HG02973 (cell line): ENCODE measurements around the gene CSKMT.
"Not testable (repeated sequence)": the region's sequence is repeated elsewhere in the genome, so short reads cannot be mapped to it uniquely, and the experiment has no call there.

ENCODE experiments used
- ATAC-seq: cut with Tn5 transposase; IDR thresholded peaks from one replicate; pipeline ENCODE4 v1.9.1; 2021; ENCODE audit warnings: moderate library complexity; ENCODE audit not compliant: unreplicated experiment

Gene CSKMT

GRCh38 chr11:62654297-62654696 is 10.8 kb upstream of the CSKMT start:
- no peak for ATAC-seq

GRCh38 chr11:62656796-62657429 is 8.2 kb upstream of the CSKMT start:
- ATAC-seq = no peak

GRCh38 chr11:62664405-62665074 is 572 bp upstream of the CSKMT start:
- ATAC-seq = peak; percentile 29

- peak; percentile 11 for ATAC-seq
These were observed 617 bp downstream of the CSKMT start for GRCh38 chr11:62665599-62666258.

- no peak for ATAC-seq
These were observed 1.3 kb downstream of the CSKMT start for GRCh38 chr11:62666259-62666926.

- ATAC-seq = no peak
These were observed 2.3 kb downstream of the CSKMT start for GRCh38 chr11:62667460-62667859.

GRCh38 chr11:62669420-62670161 is 4.5 kb downstream of the CSKMT start:
- ATAC-seq = no peak

GRCh38 chr11:62671236-62671607 is 6.1 kb downstream of the CSKMT start:
- no peak for ATAC-seq

- ATAC-seq = peak; percentile 40
These were observed 6.7 kb downstream of the CSKMT start, which contains the start of the genes LBHD1 and UQCC3 for GRCh38 chr11:62671608-62672389. LBHD1 (minus strand) TSS chr11:62672267; CDS start chr11:62670031, 2,236 bp downstream. UQCC3 (plus strand) TSS chr11:62671673; CDS start chr11:62671746, 73 bp downstream.

GRCh38 chr11:62673196-62673525 is 8.0 kb downstream of the CSKMT start:
- no peak for ATAC-seq

GRCh38 chr11:62675415-62675814 is 10.3 kb downstream of the CSKMT start:
- not testable (repeated sequence) for ATAC-seq

- ATAC-seq = no peak
These were observed 11.6 kb downstream of the CSKMT start for GRCh38 chr11:62676698-62677097.

GRCh38 chr11:62677156-62677555 is 12.0 kb downstream of the CSKMT start:
- no peak for ATAC-seq

GRCh38 chr11:62677714-62678113 is 12.6 kb downstream of the CSKMT start:
- ATAC-seq = no peak

GRCh38 chr11:62678433-62678769 is 13.3 kb downstream of the CSKMT start:
- peak; percentile 8 for ATAC-seq

GRCh38 chr11:62678770-62679696 is 13.9 kb downstream of the CSKMT start, which contains the start of gene UBXN1:
UBXN1 (minus strand) TSS chr11:62679073; CDS start chr11:62678923, 150 bp downstream.
- ATAC-seq = peak; percentile 68

GRCh38 chr11:62680825-62681240 is 15.7 kb downstream of the CSKMT start:
- ATAC-seq = peak; percentile 46

GRCh38 chr11:62682518-62682917 is 17.4 kb downstream of the CSKMT start:
- ATAC-seq = no peak
